T-cell (primary cell): ENCODE measurements around the gene PIPOX. TPM values are rescaled to one million over a fixed set of nuclear protein-coding genes. Genes with fewer than 3 reads are reported as not detected.

Experiments
- ATAC-seq, 4 experiments: fragments of 200-7000 bp in 3 of 4; fragments of 150-1000 bp in 1 of 4; cut with Tn5 transposase; replicated peaks in 1 of 4; 1 replicate in 3 of 4; 2 replicates in 1 of 4; pipeline ENCODE4 v1.10.0; 2021; ENCODE audit warnings: moderate library complexity in 3 of 4, mild to moderate bottlenecking in 2 of 4, moderate number of reproducible peaks in 1 of 4
- CTCF ChIA-PET, 2 donors: fragments of 300-600 bp; sonication (Branson Sonifier 250); formaldehyde crosslinking; loops; one replicate each; lab custom pipeline; 2022; ENCODE audit warnings: antibody characterized with exemption in 2 of 2; lab: Charles Lee
- POLR2A ChIA-PET, 2 donors: fragments of 300-600 bp; sonication (Branson Sonifier 250); formaldehyde crosslinking; loops; one replicate each; lab custom pipeline; 2022; ENCODE audit warnings: antibody characterized with exemption in 2 of 2; lab: Charles Lee
- DNase-seq, 35 experiments: peaks; one replicate each; pipeline versions ENCODE4 v3.0.0 to v3.0.0-alpha.2; 2013 to 2023
- H3K27ac ChIP-seq: one replicate; pipeline ENCODE4 v1.5.1; 2013; ENCODE audit warnings: low read length
- H3K27me3 ChIP-seq, 2 experiments: replicated peaks in 1 of 2; 1 replicate in 1 of 2; 2 replicates in 1 of 2; pipeline versions ENCODE4 v1.6.1 to v1.7.0; 2013; ENCODE audit warnings: low read length in 1 of 2, mixed read lengths in 1 of 2; ENCODE audit not compliant: control insufficient read depth in 2 of 2, insufficient read depth in 2 of 2; ENCODE audit errors: extremely low read depth in 1 of 2
- H3K36me3 ChIP-seq, 2 donors: 1 replicate in 1 of 2; 2 replicates in 1 of 2; pipeline versions ENCODE4 v1.6.1 to v1.7.0; 2013; ENCODE audit warnings: low read length in 1 of 2; ENCODE audit not compliant: control insufficient read depth in 2 of 2, insufficient read depth in 1 of 2; ENCODE audit errors: extremely low read depth in 1 of 2
- H3K4me1 ChIP-seq, 2 experiments: 1 replicate in 1 of 2; 2 replicates in 1 of 2; pipeline versions ENCODE4 v1.6.1 to v1.7.0; 2013; ENCODE audit warnings: low read length in 2 of 2, mixed read lengths in 1 of 2; ENCODE audit not compliant: insufficient read depth in 2 of 2, control insufficient read depth in 1 of 2; ENCODE audit errors: extremely low read depth in 1 of 2
- H3K4me3 ChIP-seq, 2 donors: 1 replicate in 1 of 2; 2 replicates in 1 of 2; pipeline versions ENCODE4 v1.5.1 to v1.7.0; 2013; ENCODE audit warnings: mild to moderate bottlenecking in 2 of 2, low read length in 1 of 2, moderate library complexity in 1 of 2; ENCODE audit not compliant: control insufficient read depth in 1 of 2; ENCODE audit errors: extremely low read depth in 1 of 2
- H3K9me3 ChIP-seq: 2 replicates; pipeline ENCODE4 v1.7.0; 2013
- H3K27ac Mint-ChIP-seq, 2 donors: one replicate each; pipeline ENCODE4 v1.8.0; 2020 to 2021; ENCODE audit warnings: mild to moderate bottlenecking in 2 of 2, mixed read lengths in 2 of 2
- H3K27me3 Mint-ChIP-seq, 2 donors: one replicate each; pipeline ENCODE4 v1.8.0; 2021 to 2022; ENCODE audit warnings: mixed read lengths in 2 of 2
- H3K36me3 Mint-ChIP-seq: one replicate; pipeline ENCODE4 v1.8.0; 2021; ENCODE audit warnings: mixed read lengths
- H3K4me1 Mint-ChIP-seq, 3 donors: one replicate each; pipeline ENCODE4 v1.8.0; 2020 to 2022; ENCODE audit warnings: mixed read lengths in 3 of 3, mild to moderate bottlenecking in 1 of 3
- H3K4me3 Mint-ChIP-seq, 3 donors: one replicate each; pipeline ENCODE4 v1.8.0; 2020 to 2022; ENCODE audit warnings: mild to moderate bottlenecking in 3 of 3, mixed read lengths in 3 of 3, moderate library complexity in 3 of 3
- H3K9me3 Mint-ChIP-seq, 3 donors: one replicate each; pipeline ENCODE4 v1.8.0; 2020 to 2022; ENCODE audit warnings: mixed read lengths in 3 of 3
- WGBS: methylation state at CpG from one replicate; pipeline ENCODE4 v1.1.5; 2013; ENCODE audit warnings: missing lambda C conversion rate; ENCODE audit not compliant: insufficient coverage; 5-methylcytosine and 5-hydroxymethylcytosine counted together
- total RNA-seq, 35 experiments: library from RNA in 6 of 35; stranded (reverse) in 6 of 35; fragments of 120-200 nt in 1 of 35; gene quantifications; one replicate each; pipeline versions ENCODE4 v1.2.1 to v1.2.4 and lab custom pipeline; 2013 to 2026

Gene PIPOX
- total RNA-seq, 5 donors from 2014 or later (not counting 1 experiment from before 2014, with no cell fraction given) = 2.4 to 5.7 (median 4.6) TPM

DNA sequence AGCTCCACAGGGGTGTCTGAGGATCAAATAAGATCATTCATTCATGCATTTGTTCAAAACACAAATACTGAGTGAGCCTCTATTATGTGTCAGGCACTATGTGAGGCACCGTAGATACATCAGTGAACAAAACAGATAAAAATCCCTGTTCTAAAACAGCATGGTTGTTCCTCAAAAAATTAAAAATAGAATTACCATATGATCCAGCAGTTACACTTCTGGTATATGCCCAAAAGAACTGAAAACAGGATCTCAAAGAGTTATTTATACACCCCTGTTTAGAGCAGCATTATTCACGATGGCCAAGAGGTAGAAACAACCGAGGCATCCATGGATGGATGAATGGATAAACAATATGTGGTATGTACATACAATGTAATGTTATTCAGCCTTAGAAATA, 15.4 kb downstream of the PIPOX start:
- H3K9me3 Mint-ChIP-seq = no peaks in the 10 kb centered on the region
- no peak for DNase-seq
- Histone ChIP-seq H3K4me1 (no peaks in the 10 kb centered on the region), H3K9me3 (no peaks in the 10 kb centered on the region), H3K27me3 (peaks cover 0 to 8% of the 10 kb centered on the region in 2 experiments), H3K4me3 (no peak overlapping the region), H3K36me3 (no peaks in the 10 kb centered on the region), H3K27ac (no peak overlapping the region)
- H3K27ac Mint-ChIP-seq = no peak overlapping the region
- no peaks in the 10 kb centered on the region for H3K4me1 Mint-ChIP-seq
- H3K4me3 Mint-ChIP-seq = no peak overlapping the region
- H3K36me3 Mint-ChIP-seq = no peaks in the 10 kb centered on the region
- CTCF ChIA-PET = interaction anchor here in 1 of 2 donors (0.7 kb wide), 1 partner anchor 84 kb away, joined by 10 read pairs; no protein-coding TSS in a partner anchor
- no peaks in the 10 kb centered on the region for H3K27me3 Mint-ChIP-seq
- no peak for ATAC-seq
- POLR2A ChIA-PET = no interaction called here
- WGBS = 100% methylated on average over 1 of the region's 3 CpGs

DNA sequence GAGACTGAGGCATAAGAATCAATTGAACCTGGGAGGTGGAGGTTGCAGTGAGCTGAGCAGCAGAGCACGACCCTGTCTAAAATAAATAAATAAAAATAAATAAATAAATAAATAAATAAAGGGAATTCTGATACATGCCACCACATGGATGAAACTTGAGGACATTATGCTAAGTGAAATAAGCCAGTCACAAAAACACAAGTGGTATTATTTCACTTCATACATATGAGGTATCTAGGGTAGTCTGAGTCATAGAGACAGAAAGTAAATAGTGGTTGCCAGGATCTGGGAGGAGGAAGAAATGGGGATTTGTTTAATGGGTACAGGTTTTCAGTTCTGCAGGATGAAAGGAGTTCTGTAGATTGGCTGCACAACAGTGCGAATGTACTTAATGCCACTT, 16.3 kb downstream of the PIPOX start:
- H3K27me3 Mint-ChIP-seq = no peaks in the 10 kb centered on the region
- no CpG with 5 or more reads among the region's 2 CpGs for WGBS
- ChIA-PET POLR2A (no interaction called here), CTCF (interaction anchor here in 1 of 2 donors (0.7 kb wide), 1 partner anchor 85 kb away, joined by 10 read pairs; no protein-coding TSS in a partner anchor)
- DNase-seq (no peak), ATAC-seq (no peak)
- H3K9me3 ChIP-seq = no peaks in the 10 kb centered on the region
- peaks cover 0 to 8% of the 10 kb centered on the region in 2 experiments for H3K27me3 ChIP-seq
- no peak overlapping the region for H3K27ac Mint-ChIP-seq
- no peaks in the 10 kb centered on the region for H3K9me3 Mint-ChIP-seq
- no peaks in the 10 kb centered on the region for H3K4me1 ChIP-seq
- no peaks in the 10 kb centered on the region for H3K36me3 ChIP-seq
- H3K4me3 Mint-ChIP-seq = no peak overlapping the region
- H3K4me1 Mint-ChIP-seq = no peaks in the 10 kb centered on the region
- no peaks in the 10 kb centered on the region for H3K36me3 Mint-ChIP-seq
- H3K27ac ChIP-seq = no peak overlapping the region
- H3K4me3 ChIP-seq = no peak overlapping the region

DNA sequence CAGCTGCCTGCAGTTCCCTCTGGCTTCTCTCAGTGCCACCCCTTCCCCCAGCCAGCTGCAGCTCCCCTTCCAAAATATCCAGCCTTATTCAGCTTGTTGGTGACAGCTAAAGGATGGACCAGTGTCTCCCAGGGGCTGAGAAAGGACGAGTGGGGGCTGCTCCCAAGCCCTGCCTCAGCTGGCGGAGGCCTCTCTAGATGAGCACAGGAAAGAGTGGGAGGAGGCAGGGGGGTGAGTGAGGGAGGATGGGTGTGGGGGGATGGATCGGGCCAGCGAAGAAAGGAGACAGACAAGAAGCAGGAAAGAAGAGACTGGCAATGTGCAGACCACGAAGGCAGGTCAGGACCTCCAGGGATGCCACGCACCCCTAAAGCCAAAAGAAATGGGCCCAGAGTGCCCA, 17.5 kb downstream of the PIPOX start:
- Mint-ChIP-seq H3K27ac (no peak overlapping the region), H3K9me3 (no peaks in the 10 kb centered on the region), H3K4me3 (no peak overlapping the region), H3K4me1 (no peaks in the 10 kb centered on the region), H3K36me3 (no peaks in the 10 kb centered on the region), H3K27me3 (no peaks in the 10 kb centered on the region)
- CTCF ChIA-PET = no interaction called here
- Histone ChIP-seq H3K36me3 (no peaks in the 10 kb centered on the region), H3K4me1 (no peaks in the 10 kb centered on the region), H3K27me3 (peaks cover 0 to 2% of the 10 kb centered on the region in 2 experiments), H3K4me3 (no peak overlapping the region), H3K9me3 (no peaks in the 10 kb centered on the region), H3K27ac (no peak overlapping the region)
- POLR2A ChIA-PET = no interaction called here
- DNase-seq (no peak), ATAC-seq (no peak)
- WGBS = 35% methylated on average over 6 of the region's 6 CpGs

DNA sequence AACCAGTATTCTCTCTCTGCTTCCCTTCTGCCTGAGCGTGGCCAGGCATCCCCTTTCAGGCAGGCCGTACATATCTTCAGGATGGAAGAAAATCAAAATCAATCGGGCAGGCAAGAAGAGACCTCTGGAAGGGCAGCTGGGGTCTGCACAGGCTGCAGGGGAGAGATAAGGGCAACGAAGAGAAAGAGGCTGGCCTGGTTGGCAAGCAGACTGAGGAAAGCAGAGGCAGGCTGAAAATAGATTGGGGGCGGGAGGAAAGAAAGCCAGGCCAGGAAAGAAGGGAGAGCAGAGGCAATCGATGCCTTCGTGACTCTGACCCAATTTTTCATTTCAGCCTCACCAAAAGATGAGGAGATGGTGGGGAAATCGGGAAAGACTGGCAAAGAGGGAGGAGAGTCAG, 18.1 kb downstream of the PIPOX start:
- Mint-ChIP-seq H3K9me3 (no peaks in the 10 kb centered on the region), H3K4me1 (no peaks in the 10 kb centered on the region), H3K36me3 (no peaks in the 10 kb centered on the region), H3K4me3 (no peak overlapping the region), H3K27ac (no peak overlapping the region), H3K27me3 (no peaks in the 10 kb centered on the region)
- POLR2A ChIA-PET = no interaction called here
- H3K27me3 ChIP-seq = peaks cover 0 to 2% of the 10 kb centered on the region in 2 experiments
- H3K4me1 ChIP-seq = no peaks in the 10 kb centered on the region
- DNase-seq = no peak
- H3K9me3 ChIP-seq = no peaks in the 10 kb centered on the region
- no peak overlapping the region for H3K27ac ChIP-seq
- CTCF ChIA-PET = no interaction called here
- WGBS = 59% methylated on average over 5 of the region's 8 CpGs
- no peak for ATAC-seq
- H3K36me3 ChIP-seq = no peaks in the 10 kb centered on the region
- H3K4me3 ChIP-seq = no peak overlapping the region

- POLR2A ChIA-PET = no interaction called here
- 93% methylated on average over 6 of the region's 9 CpGs for WGBS
- H3K27ac ChIP-seq = no peak overlapping the region
- no peaks in the 10 kb centered on the region for H3K9me3 ChIP-seq
- H3K36me3 ChIP-seq = no peaks in the 10 kb centered on the region
- Mint-ChIP-seq H3K4me1 (no peaks in the 10 kb centered on the region), H3K27ac (no peak overlapping the region), H3K4me3 (no peak overlapping the region), H3K27me3 (no peaks in the 10 kb centered on the region), H3K36me3 (no peaks in the 10 kb centered on the region), H3K9me3 (no peaks in the 10 kb centered on the region)
- H3K27me3 ChIP-seq = peaks cover 0 to 2% of the 10 kb centered on the region in 2 experiments
- no peaks in the 10 kb centered on the region for H3K4me1 ChIP-seq
- DNase-seq = no peak
- no peak for ATAC-seq
- no peak overlapping the region for H3K4me3 ChIP-seq
- CTCF ChIA-PET = interaction anchor here in 1 of 2 donors (0.5 kb wide), 1 partner anchor 60 kb away, joined by 3 read pairs; no protein-coding TSS in a partner anchor
Observed at GRCh38 chr17:29062215-29062614, 19.3 kb downstream of the PIPOX start.

DNA sequence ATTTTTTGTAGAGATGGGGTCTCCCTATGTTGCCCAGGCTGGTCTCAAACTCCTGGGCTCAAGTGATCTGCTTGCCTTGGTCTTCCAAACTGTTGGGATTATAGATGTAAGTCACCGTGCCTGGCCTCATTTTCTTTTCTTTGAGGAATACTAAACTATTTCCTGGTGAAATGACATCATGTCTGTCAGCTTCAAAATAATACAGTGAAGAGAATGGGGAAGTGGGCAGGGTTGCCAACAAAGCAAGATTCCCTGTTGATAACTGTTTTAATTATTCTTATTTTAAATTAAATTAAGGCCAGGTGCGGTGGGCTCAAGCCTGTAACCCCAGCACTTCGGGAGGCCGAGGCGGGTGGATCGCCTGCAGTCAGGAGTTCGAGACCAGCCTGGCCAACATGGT, 21.1 kb downstream of the PIPOX start:
- Histone ChIP-seq H3K4me3 (no peak overlapping the region), H3K27me3 (peaks cover 0 to 2% of the 10 kb centered on the region in 2 experiments), H3K36me3 (no peaks in the 10 kb centered on the region), H3K27ac (no peak overlapping the region), H3K9me3 (no peaks in the 10 kb centered on the region), H3K4me1 (no peaks in the 10 kb centered on the region)
- no peaks in the 10 kb centered on the region for H3K36me3 Mint-ChIP-seq
- H3K4me3 Mint-ChIP-seq = no peak overlapping the region
- ChIA-PET CTCF (no interaction called here), POLR2A (interaction anchor here in 1 of 2 donors (0.9 kb wide), 1 partner anchor 35 kb away, joined by 4 read pairs; no protein-coding TSS in a partner anchor)
- DNase-seq = no peak
- WGBS = 90% methylated on average over 6 of the region's 7 CpGs
- H3K4me1 Mint-ChIP-seq = no peaks in the 10 kb centered on the region
- no peaks in the 10 kb centered on the region for H3K27me3 Mint-ChIP-seq
- H3K9me3 Mint-ChIP-seq = no peaks in the 10 kb centered on the region
- no peak for ATAC-seq
- no peak overlapping the region for H3K27ac Mint-ChIP-seq

- Mint-ChIP-seq H3K36me3 (no peaks in the 10 kb centered on the region), H3K27me3 (no peaks in the 10 kb centered on the region), H3K27ac (no peak overlapping the region), H3K9me3 (no peaks in the 10 kb centered on the region), H3K4me1 (no peaks in the 10 kb centered on the region), H3K4me3 (no peak overlapping the region)
- Histone ChIP-seq H3K27ac (no peak overlapping the region), H3K27me3 (peaks cover 0 to 2% of the 10 kb centered on the region in 2 experiments), H3K36me3 (no peaks in the 10 kb centered on the region), H3K9me3 (no peaks in the 10 kb centered on the region), H3K4me1 (no peaks in the 10 kb centered on the region), H3K4me3 (no peak overlapping the region)
- CTCF ChIA-PET = no interaction called here
- DNase-seq (no peak), ATAC-seq (no peak)
- 91% methylated on average over 4 of the region's 7 CpGs for WGBS
- POLR2A ChIA-PET = no interaction called here
Observed at GRCh38 chr17:29066047-29066446, 23.1 kb downstream of the PIPOX start.
